Heart left ventricle (tissue), 16 donors: ENCODE data around the gene CNOT4. TPM values are rescaled to one million over a fixed set of nuclear protein-coding genes. Genes with fewer than 3 reads are reported as not detected.
"Not testable (repeated sequence)": the region's sequence is repeated elsewhere in the genome, so short reads cannot be mapped to it uniquely, and the experiment has no call there.

Source experiments
- ATAC-seq, 4 donors: fragments of 200-7000 bp; cut with Tn5 transposase; one replicate each; pipeline ENCODE4 v1.9.1; 2020 to 2022; ENCODE audit warnings: moderate library complexity in 4 of 4, mild to moderate bottlenecking in 3 of 4, moderate number of reproducible peaks in 1 of 4
- DNase-seq, 5 donors: peaks; one replicate each; pipeline ENCODE4 v3.0.0-alpha.2; 2020
- H3K27ac ChIP-seq, 12 donors: fragments of 200-600 bp; sonication (generic) in 4 of 12; one replicate each; pipeline versions ENCODE4 v1.5.0 to v1.8.0; 2016 to 2022; ENCODE audit warnings: mild to moderate bottlenecking in 2 of 12
- H3K27me3 ChIP-seq, 9 donors: fragments of 200-600 bp; sonication (generic) in 2 of 9; one replicate each; pipeline versions ENCODE4 v1.5.1 to v1.8.0; 2016 to 2022; ENCODE audit warnings: mild to moderate bottlenecking in 3 of 9
- H3K36me3 ChIP-seq, 9 donors: fragments of 200-600 bp; sonication (generic) in 2 of 9; one replicate each; pipeline versions ENCODE4 v1.5.0 to v1.8.0; 2018 to 2022; ENCODE audit warnings: mild to moderate bottlenecking in 2 of 9
- H3K4me1 ChIP-seq, 12 donors: fragments of 200-600 bp; sonication (generic) in 4 of 12; one replicate each; pipeline versions ENCODE4 v1.5.0 to v1.8.0; 2016 to 2022; ENCODE audit warnings: mild to moderate bottlenecking in 3 of 12
- H3K4me3 ChIP-seq, 12 donors: fragments of 200-600 bp; sonication (generic) in 4 of 12; one replicate each; pipeline versions ENCODE4 v1.5.0 to v1.8.0; 2017 to 2022; ENCODE audit warnings: mild to moderate bottlenecking in 9 of 12, moderate library complexity in 4 of 12
- H3K9me3 ChIP-seq, 12 donors: fragments of 200-600 bp; sonication (generic) in 4 of 12; one replicate each; pipeline versions ENCODE4 v1.5.0 to v1.8.0; 2016 to 2022; ENCODE audit warnings: mild to moderate bottlenecking in 1 of 12
- CTCF ChIP-seq, 12 donors: fragments of 200-600 bp; sonication (generic) in 4 of 12; IDR thresholded peaks; one replicate each; pipeline versions ENCODE4 v1.5.0 to v1.8.0; 2018 to 2022; ENCODE audit warnings: antibody characterized with exemption in 12 of 12, mild to moderate bottlenecking in 5 of 12
- POLR2A ChIP-seq, 2 donors: fragments of 450-650 bp; IDR thresholded peaks; one replicate each; pipeline ENCODE4 v1.6.1; 2017; ENCODE audit warnings: antibody characterized with exemption in 2 of 2, mild to moderate bottlenecking in 2 of 2, moderate library complexity in 2 of 2
- WGBS, 4 donors: extraction: QIAGEN DNeasy Blood & Tissue Kit in 2 of 4; methylation state at CpG; one replicate each; pipeline versions ENCODE4 v1.1.5 to v1.1.7; 2013 to 2018; 5-methylcytosine and 5-hydroxymethylcytosine counted together
- intact Hi-C, 10 donors: fragments of 100-400 bp; cut with DNase I; formaldehyde crosslinking; loops; one replicate each; pipeline versions ENCODE4 v1.11.1 to v1.14.2; 2022
- polyA plus RNA-seq, 2 donors: library from polyadenylated mRNA; stranded (reverse); fragments of 200-250 nt; gene quantifications; one replicate each; pipeline ENCODE4 v1.2.3, GENCODE V29; 2013
- total RNA-seq, 9 donors: library from RNA; depleted of rRNA in 2 of 9; stranded (reverse); fragments of >200 nt in 2 of 9; fragmentation: NEBNext Ultra II Directional in 3 of 9; extraction: Animal tissue kit (Norgen Biotek cat#: 25700) in 3 of 9; gene quantifications; one replicate each; pipeline versions ENCODE4 v1.1.0 to v1.2.4, GENCODE V29; 2016 to 2023
- donor health status: ischemic (EF 13 %, LVEDD 7.1; RV severe dilation, severe dysfunction).
- donor health status: healthy with polysubstance abuse.
- donor health status: DM: no; HTN: yes; CAD: no.
- donor health status: DM: no; HTN: no; CAD: no.
- donor health status: ischemic (EF 25% LVEDD 6.9; RV normal size, moderate dysfunction).
- donor health status: ischemic (EF 25% LVEDD 5.7; RV mildly dilated, moderate dysfunction).
- donor health status: healthy.
- donor health status: DM: yes; HTN: yes; CAD: no.
- donor health status: ischemic (EF 35%, LVEDD 5.7; RV mildly dilated, moderate dysfunction).
- donor health status: nonischemic (EF 11% LVEDD 7.7; RV severe dilation, severe dysfunction).
- donor health status: DM: yes; HTN: yes; CAD: no.
- donor health status: PGD.
- donor health status: ischemic (EF 29% LVEDD 5.4; RV normal size, mild dysfunction).
- donor health status: nonischemic (EF 23%, LVEDD 6.1; RV moderate dilation, normal function).

CNOT4 gene
- total and polyA plus RNA-seq, 11 donors: 7.9 to 29.2 (median 23.7) TPM

DNA sequence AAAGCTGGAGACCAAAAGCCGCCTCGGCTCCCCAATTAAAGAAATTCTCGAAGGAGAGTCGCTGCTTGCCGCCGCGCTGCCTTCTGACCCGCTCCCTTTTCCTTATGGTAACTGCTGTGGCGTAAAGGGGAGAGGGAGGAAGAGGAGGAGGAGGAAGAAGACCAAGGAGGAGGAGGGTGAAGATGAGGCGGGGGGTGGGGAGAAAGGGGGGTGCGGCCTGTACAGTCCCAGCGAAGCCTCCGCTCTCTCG, 388 bp downstream of the CNOT4 start:
- H3K9me3 ChIP-seq: no peaks in the 10 kb centered on the region
- TF ChIP-seq POLR2A (IDR thresholded peaks at IDR 0.05) (no peak), CTCF (IDR thresholded peaks at IDR 0.05) (no peak)
- peaks cover 6 to 40% (median 25%) of the 10 kb centered on the region in 12 donors for H3K4me1 ChIP-seq
- H3K36me3 ChIP-seq: no peaks in the 10 kb centered on the region
- WGBS, 4 donors: 0 to 1% (median 0%) methylated on average over 14 of the region's 14 CpGs
- H3K27me3 ChIP-seq: no peaks in the 10 kb centered on the region
- ATAC-seq: no peak
- peak overlapping the region; percentile 49 to 92 (median 77) for H3K4me3 ChIP-seq
- peak overlapping the region; percentile 35 to 97 (median 92) for H3K27ac ChIP-seq
- intact Hi-C loops: loop anchor here in 3 of 10 donors (5.0 to 10.0 kb wide), 2 partner anchors 48 to 95 kb away; partner anchors contain the start of gene NUP205 (in 2 of the 3)
- no peak for DNase-seq

DNA sequence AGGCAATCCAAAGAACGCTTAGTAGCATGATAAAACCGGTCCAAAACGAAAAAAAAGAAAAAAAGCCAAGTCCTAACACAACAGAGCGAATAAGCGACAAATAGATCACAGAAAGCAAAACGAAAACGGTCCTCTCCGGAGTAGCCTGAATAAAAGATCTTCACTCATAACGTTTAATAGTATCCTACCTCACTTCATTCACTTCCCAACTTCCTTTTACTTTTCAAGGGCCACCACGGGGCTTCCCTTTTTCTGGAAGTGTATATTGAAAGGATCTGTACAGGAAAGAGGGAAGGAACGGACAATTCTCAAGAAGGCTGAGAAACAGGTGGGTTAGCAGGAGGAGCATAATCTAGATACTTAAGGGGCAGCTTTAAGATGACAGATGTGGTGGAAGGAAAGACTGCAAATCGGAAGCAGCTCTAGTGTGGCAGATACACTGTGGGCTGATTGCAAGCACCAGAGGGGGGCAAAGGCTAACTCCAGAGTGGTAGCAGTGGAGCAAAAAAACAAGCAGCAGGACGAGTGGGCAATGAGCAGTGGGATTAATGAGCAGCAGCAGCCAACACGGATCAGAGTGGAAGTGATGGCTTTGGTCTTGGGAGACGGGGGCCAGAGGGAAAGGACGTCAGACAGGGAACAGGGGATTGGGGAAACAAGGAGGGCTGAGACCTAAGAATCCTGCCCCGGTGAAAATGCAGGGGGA, 866 bp downstream of the CNOT4 start:
- Histone ChIP-seq H3K9me3 (no peaks in the 10 kb centered on the region), H3K27ac (peak overlapping the region; percentile 35 to 97 (median 92)), H3K4me3 (peak overlapping the region; percentile 49 to 92 (median 77)), H3K4me1 (peaks cover 6 to 40% (median 25%) of the 10 kb centered on the region in 12 donors), H3K27me3 (no peaks in the 10 kb centered on the region), H3K36me3 (no peaks in the 10 kb centered on the region)
- intact Hi-C loops: loop anchor here in 3 of 10 donors (5.0 to 10.0 kb wide), 2 partner anchors 48 to 94 kb away; partner anchors contain the start of gene NUP205 (in 2 of the 3)
- DNase-seq: peak in 1 of 5 donors; percentile 10
- WGBS, 4 donors: 0 to 1% (median 1%) methylated on average over 17 of the region's 17 CpGs
- TF ChIP-seq CTCF (IDR thresholded peaks at IDR 0.05): no peak
- peak in 2 of 4 donors; percentile 13 to 14 for ATAC-seq

DNA sequence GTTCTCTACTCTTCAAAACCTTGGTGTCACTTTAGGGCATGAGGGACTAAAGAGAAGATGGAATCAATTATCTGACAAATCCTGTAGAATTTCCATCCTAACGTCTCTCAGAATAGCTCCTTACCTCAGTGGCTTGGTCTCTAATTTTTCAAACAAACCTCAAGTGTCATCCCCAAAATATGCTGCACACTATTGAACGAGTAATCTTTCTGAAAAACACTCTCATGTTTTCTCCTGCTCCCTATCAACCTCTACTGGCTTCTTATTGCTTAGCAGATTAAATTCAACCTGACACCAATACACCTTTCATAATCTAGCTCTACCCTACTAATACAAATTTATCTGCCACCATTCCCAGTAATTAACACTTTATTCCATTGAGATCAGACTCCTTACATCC, 8.5 kb downstream of the CNOT4 start:
- WGBS, 4 donors: 78 to 94% (median 89%) methylated on average over 2 of the region's 2 CpGs
- Histone ChIP-seq H3K27me3 (no peaks in the 10 kb centered on the region), H3K4me1 (peaks cover 0 to 65% (median 29%) of the 10 kb centered on the region in 12 donors), H3K4me3 (no peak overlapping the region), H3K27ac (no peak overlapping the region), H3K9me3 (no peaks in the 10 kb centered on the region), H3K36me3 (no peaks in the 10 kb centered on the region)
- intact Hi-C loops: loop anchor here in 1 of 10 donors (10.0 kb wide), 1 partner anchor 87 kb away; no protein-coding TSS in a partner anchor
- ATAC-seq (no peak), DNase-seq (no peak)
- no peak for TF ChIP-seq CTCF (IDR thresholded peaks at IDR 0.05)
- no peak for TF ChIP-seq POLR2A (IDR thresholded peaks at IDR 0.05)

DNA sequence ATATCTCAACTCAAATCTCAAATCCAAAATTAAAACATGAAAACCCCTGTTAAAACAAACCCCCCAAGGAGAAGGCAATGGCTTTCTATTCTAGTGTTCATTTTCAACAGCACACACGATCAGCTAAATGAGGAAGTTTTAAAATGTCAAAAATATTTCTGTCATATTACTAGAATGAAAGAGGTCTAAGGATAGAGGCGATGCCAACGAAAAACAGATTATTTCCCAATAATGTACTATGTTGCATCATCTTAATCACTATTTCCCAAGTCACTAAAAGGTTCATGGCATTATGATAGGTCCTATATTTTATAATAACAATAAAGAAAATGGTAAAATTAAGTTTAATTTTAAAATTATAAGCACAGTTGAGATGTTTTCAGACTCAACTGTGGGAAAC, 10.1 kb downstream of the CNOT4 start:
- Histone ChIP-seq H3K4me3 (no peak overlapping the region), H3K27ac (no peak overlapping the region), H3K4me1 (peaks cover 0 to 63% (median 28%) of the 10 kb centered on the region in 12 donors), H3K27me3 (no peaks in the 10 kb centered on the region), H3K36me3 (no peaks in the 10 kb centered on the region), H3K9me3 (no peaks in the 10 kb centered on the region)
- no peak for DNase-seq
- no peak for ATAC-seq
- no peak for TF ChIP-seq POLR2A (IDR thresholded peaks at IDR 0.05)
- no peak for TF ChIP-seq CTCF (IDR thresholded peaks at IDR 0.05)
- intact Hi-C loops: loop anchor here in 1 of 10 donors (10.0 kb wide), 1 partner anchor 85 kb away; no protein-coding TSS in a partner anchor
- 69 to 74% (median 70%) methylated on average over 3 of the region's 3 CpGs for WGBS, 4 donors

DNA sequence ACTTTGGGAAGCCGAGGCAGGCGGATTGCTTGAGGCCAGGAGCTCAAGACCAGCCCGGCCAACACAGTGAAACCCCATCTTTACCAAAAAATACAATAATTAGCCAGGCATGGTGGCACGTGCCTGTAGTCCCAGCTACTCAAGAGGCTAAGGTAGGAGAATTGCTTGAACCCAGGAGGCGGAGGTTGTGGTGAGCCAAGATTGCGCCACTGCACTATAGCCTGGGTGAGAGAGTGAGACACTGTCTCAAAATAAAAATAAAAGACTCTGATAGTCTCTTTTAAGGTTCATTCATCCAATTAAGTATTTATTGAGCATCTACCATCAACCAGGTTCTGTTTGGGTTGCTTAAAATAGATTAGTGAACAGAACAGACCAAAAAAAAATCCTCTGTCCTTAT, 12.7 kb downstream of the CNOT4 start:
- H3K4me3 ChIP-seq, H3K27ac ChIP-seq, intact Hi-C loops, H3K27me3 ChIP-seq, ATAC-seq, H3K9me3 ChIP-seq, DNase-seq, H3K36me3 ChIP-seq: not testable (repeated sequence)
- peaks cover 0 to 55% (median 24%) of the 10 kb centered on the region in 12 donors for H3K4me1 ChIP-seq
- WGBS, 4 donors: 92 to 99% (median 97%) methylated on average over 6 of the region's 6 CpGs
